GM23248 (cell line): ENCODE data around the gene SLC22A3. TPM values are rescaled to one million over a fixed set of nuclear protein-coding genes. Genes with fewer than 3 reads are reported as not detected.

ENCODE experiments used
- DNase-seq: peaks from one replicate; pipeline ENCODE4 v3.0.0-alpha.2; 2015
- H2AFZ ChIP-seq: fragments of 200-600 bp; sonication (generic); 2 replicates; pipeline ENCODE4 v1.6.1; 2016; ENCODE audit warnings: antibody characterized with exemption
- H3F3A ChIP-seq: fragments of 200-600 bp; sonication (generic); 2 replicates; pipeline ENCODE4 v1.6.1; 2016; ENCODE audit warnings: mild to moderate bottlenecking, antibody characterized with exemption, mixed run types; ENCODE audit not compliant: insufficient read depth
- H3K27ac ChIP-seq: fragments of 200-600 bp; sonication (generic); 2 replicates; pipeline ENCODE4 v1.5.1; 2016; ENCODE audit warnings: mild to moderate bottlenecking
- H3K27me3 ChIP-seq: fragments of 200-600 bp; sonication (generic); replicated peaks from 2 replicates; pipeline ENCODE4 v1.6.1; 2016; ENCODE audit warnings: mild to moderate bottlenecking; ENCODE audit not compliant: insufficient read depth
- H3K36me3 ChIP-seq: fragments of 200-600 bp; sonication (generic); 2 replicates; pipeline ENCODE4 v1.6.1; 2016; ENCODE audit warnings: low read depth, mild to moderate bottlenecking
- H3K4me1 ChIP-seq: fragments of 200-600 bp; sonication (generic); 2 replicates; pipeline ENCODE4 v1.6.1; 2016; ENCODE audit warnings: mild to moderate bottlenecking; ENCODE audit not compliant: insufficient read depth
- H3K4me2 ChIP-seq: fragments of 200-600 bp; sonication (generic); one replicate; pipeline ENCODE4 v1.6.1; 2016; ENCODE audit warnings: mild to moderate bottlenecking; ENCODE audit not compliant: unreplicated experiment
- H3K4me3 ChIP-seq: fragments of 200-600 bp; sonication (generic); 2 replicates; pipeline ENCODE4 v1.5.1; 2016; ENCODE audit warnings: mild to moderate bottlenecking
- H3K79me2 ChIP-seq: fragments of 200-600 bp; sonication (generic); 2 replicates; pipeline ENCODE4 v1.6.1; 2016; ENCODE audit warnings: mild to moderate bottlenecking; ENCODE audit not compliant: insufficient read depth
- H3K9ac ChIP-seq: fragments of 200-600 bp; sonication (generic); 2 replicates; pipeline ENCODE4 v1.6.1; 2016; ENCODE audit warnings: mild to moderate bottlenecking
- H3K9me2 ChIP-seq: fragments of 200-600 bp; sonication (generic); 2 replicates; pipeline ENCODE4 v1.6.1; 2016; ENCODE audit warnings: mixed run types, mild to moderate bottlenecking, moderate library complexity; ENCODE audit not compliant: insufficient read depth
- H3K9me3 ChIP-seq: fragments of 200-600 bp; sonication (generic); one replicate; pipeline ENCODE4 v1.6.1; 2017; ENCODE audit warnings: low read depth
- H4K20me1 ChIP-seq: fragments of 200-600 bp; sonication (generic); 2 replicates; pipeline ENCODE4 v1.6.0; 2016; ENCODE audit not compliant: insufficient read depth
- EZH2 ChIP-seq: fragments of 200-600 bp; sonication (generic); IDR thresholded peaks from 2 replicates; pipeline ENCODE4 v1.6.1; 2018; ENCODE audit warnings: antibody characterized with exemption, mild to moderate bottlenecking; ENCODE audit not compliant: insufficient read depth, poor library complexity, severe bottlenecking
- EZH2phosphoT487 ChIP-seq: fragments of 200-600 bp; sonication (generic); IDR thresholded peaks from 2 replicates; pipeline ENCODE4 v1.6.1; 2018; ENCODE audit warnings: antibody characterized with exemption, moderate library complexity, mild to moderate bottlenecking, low read depth; ENCODE audit not compliant: insufficient read depth
- WGBS, 2 experiments: methylation state at CpG; one replicate each; pipeline ENCODE4 v1.1.6; 2015 to 2017; ENCODE audit warnings: low lambda C conversion rate in 2 of 2, low coverage in 1 of 2; ENCODE audit errors: missing lambda C conversion rate in 2 of 2; 5-methylcytosine and 5-hydroxymethylcytosine counted together
- in situ Hi-C: fragments of 300-500 bp; cut with MboI; formaldehyde crosslinking; loops from 2 replicates; pipeline ENCODE4 v1.15.0; 2020
- polyA plus RNA-seq: library from polyadenylated mRNA; unstranded; fragments of >200 nt; fragmentation: Nextera tagmentation; extraction: Ambion mirVana; gene quantifications from 2 replicates; pipeline ENCODE4 v1.2.1, GENCODE V29; 2016
- total RNA-seq: library from RNA; depleted of rRNA; stranded (reverse); fragments of >200 nt; shearing (Covaris generic); gene quantifications from 2 replicates; pipeline ENCODE4 v1.2.3, GENCODE V29; 2014

The SLC22A3 gene
- total and polyA plus RNA-seq, 2 experiments from 2014 or later: not detected

GRCh38 chr6:160303806-160304205 lies 44.4 kb upstream of the SLC22A3 start:
- no peak overlapping the region for H3K9ac ChIP-seq
- no peak for DNase-seq
- in situ Hi-C loops: no loop called here
- H3K79me2 ChIP-seq: no peaks in the 10 kb centered on the region
- H3F3A ChIP-seq: no peaks in the 10 kb centered on the region
- no peaks in the 10 kb centered on the region for H3K9me2 ChIP-seq
- H3K4me2 ChIP-seq: no peak overlapping the region
- no peaks in the 10 kb centered on the region for H3K27me3 ChIP-seq
- no peaks in the 10 kb centered on the region for H3K36me3 ChIP-seq
- no peak overlapping the region for H3K27ac ChIP-seq
- 3 to 5% methylated on average over 2 of the region's 2 CpGs for WGBS, 2 experiments
- no peak for TF ChIP-seq EZH2
- no peak for TF ChIP-seq EZH2phosphoT487
- no peaks in the 10 kb centered on the region for H3K4me1 ChIP-seq
- no peak overlapping the region for H3K4me3 ChIP-seq
- no peaks in the 10 kb centered on the region for H3K9me3 ChIP-seq
- no peak overlapping the region for H2AFZ ChIP-seq
- no peaks in the 10 kb centered on the region for H4K20me1 ChIP-seq

GRCh38 chr6:160305926-160306713 lies 42.1 kb upstream of the SLC22A3 start:
- no peak overlapping the region for H3K4me2 ChIP-seq
- in situ Hi-C loops: no loop called here
- no peaks in the 10 kb centered on the region for H3K9me2 ChIP-seq
- H2AFZ ChIP-seq: no peak overlapping the region
- H3K4me1 ChIP-seq: no peaks in the 10 kb centered on the region
- H3K36me3 ChIP-seq: no peaks in the 10 kb centered on the region
- H3K9ac ChIP-seq: no peak overlapping the region
- TF ChIP-seq EZH2: no peak
- no peak for TF ChIP-seq EZH2phosphoT487
- no peaks in the 10 kb centered on the region for H3F3A ChIP-seq
- no peaks in the 10 kb centered on the region for H3K27me3 ChIP-seq
- no peaks in the 10 kb centered on the region for H3K79me2 ChIP-seq
- 24 to 35% methylated on average over 7 of the region's 7 CpGs for WGBS, 2 experiments
- H3K27ac ChIP-seq: no peak overlapping the region
- no peak overlapping the region for H3K4me3 ChIP-seq
- H3K9me3 ChIP-seq: peaks cover 9% of the 10 kb centered on the region
- H4K20me1 ChIP-seq: no peaks in the 10 kb centered on the region
- DNase-seq: no peak

GRCh38 chr6:160309718-160310117 lies 38.5 kb upstream of the SLC22A3 start:
- Histone ChIP-seq H3K79me2 (no peaks in the 10 kb centered on the region), H3K4me3 (no peak overlapping the region), H3K9me3 (peaks cover 9% of the 10 kb centered on the region), H3K9ac (no peak overlapping the region), H4K20me1 (no peaks in the 10 kb centered on the region), H3K36me3 (no peaks in the 10 kb centered on the region), H3F3A (no peaks in the 10 kb centered on the region), H3K27me3 (no peaks in the 10 kb centered on the region), H3K4me1 (no peaks in the 10 kb centered on the region), H2AFZ (no peak overlapping the region), H3K27ac (no peak overlapping the region), H3K9me2 (no peaks in the 10 kb centered on the region), H3K4me2 (no peak overlapping the region)
- TF ChIP-seq EZH2: no peak
- in situ Hi-C loops: no loop called here
- no peak for DNase-seq

GRCh38 chr6:160312900-160313299 lies 35.3 kb upstream of the SLC22A3 start:
- 22 to 26% methylated on average over 2 of the region's 2 CpGs for WGBS, 2 experiments
- in situ Hi-C loops: no loop called here
- peaks cover 9% of the 10 kb centered on the region for H3K9me3 ChIP-seq
- H3K9ac ChIP-seq: no peak overlapping the region
- H3K4me3 ChIP-seq: no peak overlapping the region
- H3K79me2 ChIP-seq: no peaks in the 10 kb centered on the region
- H2AFZ ChIP-seq: no peak overlapping the region
- H4K20me1 ChIP-seq: no peaks in the 10 kb centered on the region
- no peaks in the 10 kb centered on the region for H3K36me3 ChIP-seq
- H3K4me1 ChIP-seq: no peaks in the 10 kb centered on the region
- H3K27me3 ChIP-seq: no peaks in the 10 kb centered on the region
- TF ChIP-seq EZH2: no peak
- no peak for TF ChIP-seq EZH2phosphoT487
- H3K4me2 ChIP-seq: no peak overlapping the region
- no peaks in the 10 kb centered on the region for H3F3A ChIP-seq
- H3K27ac ChIP-seq: no peak overlapping the region
- H3K9me2 ChIP-seq: no peaks in the 10 kb centered on the region
- DNase-seq: no peak
